Cardiac muscle cell (in vitro differentiated cells and primary cell): ENCODE data around the gene PTGDS. TPM values are rescaled to one million over a fixed set of nuclear protein-coding genes. Genes with fewer than 3 reads are reported as not detected.

Experiments
- DNase-seq, 2 donors: peaks; one replicate each; pipeline versions ENCODE4 v3.0.0 to v3.0.0-alpha.2; 2010 to 2017; ENCODE audit warnings: low read depth in 1 of 2, low spot score in 1 of 2
- H3K27ac ChIP-seq: fragments of 200-600 bp; sonication (generic); 2 replicates; pipeline ENCODE4 v1.5.1; 2016
- H3K27me3 ChIP-seq: fragments of 200-600 bp; sonication (generic); 2 replicates; pipeline ENCODE4 v1.6.0; 2016; ENCODE audit warnings: control low read depth
- H3K36me3 ChIP-seq: fragments of 200-600 bp; sonication (generic); 2 replicates; pipeline ENCODE4 v1.5.1; 2016; ENCODE audit warnings: control low read depth
- H3K4me1 ChIP-seq: fragments of 200-600 bp; sonication (generic); 2 replicates; pipeline ENCODE4 v1.8.1; 2017; ENCODE audit warnings: low read depth, mild to moderate bottlenecking, mixed run types
- H3K4me3 ChIP-seq: fragments of 200-600 bp; sonication (generic); 2 replicates; pipeline ENCODE4 v1.5.1; 2016; ENCODE audit warnings: mild to moderate bottlenecking
- H3K9me3 ChIP-seq: fragments of 200-600 bp; sonication (generic); 2 replicates; pipeline ENCODE4 v1.5.1; 2017; ENCODE audit warnings: low read depth, mild to moderate bottlenecking, control low read depth
- polyA plus RNA-seq: library from polyadenylated mRNA; unstranded; fragments of >200 nt; fragmentation: Nextera tagmentation; extraction: Ambion mirVana; gene quantifications from 2 replicates; pipeline ENCODE4 v1.2.1, GENCODE V29; 2016
- total RNA-seq: library from RNA; depleted of rRNA; stranded (reverse); fragments of >200 nt; gene quantifications from 2 replicates; pipeline ENCODE4 v1.2.3, GENCODE V29; 2016
- TF ChIP-seq, protein P1 (sequence below): IDR thresholded peaks from 2 replicates; pipeline ENCODE4 v1.5.1; 2012; ENCODE audit warnings: low read depth, mild to moderate bottlenecking, low read length

PTGDS gene
- total and polyA plus RNA-seq, 2 experiments from 2014 or later: 3.4 to 3.9 TPM

DNA sequence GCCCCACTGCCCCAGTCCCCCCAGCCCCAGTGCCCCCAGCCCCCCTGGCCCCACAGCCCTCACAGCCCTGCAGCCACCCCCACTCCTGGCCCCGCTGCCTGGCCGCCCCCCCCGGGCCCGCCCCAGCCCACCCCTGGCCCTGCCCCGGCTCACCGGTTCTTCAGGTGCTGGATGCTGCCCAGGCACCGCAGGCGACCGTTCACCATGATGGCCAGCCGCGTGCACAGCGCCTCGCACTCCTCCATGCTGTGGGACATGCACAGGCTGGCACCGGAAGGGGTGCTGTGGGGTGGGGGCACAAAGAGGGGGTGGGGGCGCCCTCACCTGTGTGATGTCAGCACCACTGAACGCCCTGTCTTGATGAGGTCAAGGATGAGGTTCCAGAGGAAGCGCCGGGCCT, 31.9 kb downstream of the PTGDS start:
- TF ChIP-seq, protein P1, sequence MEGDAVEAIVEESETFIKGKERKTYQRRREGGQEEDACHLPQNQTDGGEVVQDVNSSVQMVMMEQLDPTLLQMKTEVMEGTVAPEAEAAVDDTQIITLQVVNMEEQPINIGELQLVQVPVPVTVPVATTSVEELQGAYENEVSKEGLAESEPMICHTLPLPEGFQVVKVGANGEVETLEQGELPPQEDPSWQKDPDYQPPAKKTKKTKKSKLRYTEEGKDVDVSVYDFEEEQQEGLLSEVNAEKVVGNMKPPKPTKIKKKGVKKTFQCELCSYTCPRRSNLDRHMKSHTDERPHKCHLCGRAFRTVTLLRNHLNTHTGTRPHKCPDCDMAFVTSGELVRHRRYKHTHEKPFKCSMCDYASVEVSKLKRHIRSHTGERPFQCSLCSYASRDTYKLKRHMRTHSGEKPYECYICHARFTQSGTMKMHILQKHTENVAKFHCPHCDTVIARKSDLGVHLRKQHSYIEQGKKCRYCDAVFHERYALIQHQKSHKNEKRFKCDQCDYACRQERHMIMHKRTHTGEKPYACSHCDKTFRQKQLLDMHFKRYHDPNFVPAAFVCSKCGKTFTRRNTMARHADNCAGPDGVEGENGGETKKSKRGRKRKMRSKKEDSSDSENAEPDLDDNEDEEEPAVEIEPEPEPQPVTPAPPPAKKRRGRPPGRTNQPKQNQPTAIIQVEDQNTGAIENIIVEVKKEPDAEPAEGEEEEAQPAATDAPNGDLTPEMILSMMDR: no peak
- DNase-seq: no peak
- Histone ChIP-seq H3K27me3 (no peaks in the 10 kb centered on the region), H3K4me3 (no peak overlapping the region), H3K4me1 (no peaks in the 10 kb centered on the region), H3K27ac (no peak overlapping the region), H3K36me3 (peaks cover 3% of the 10 kb centered on the region), H3K9me3 (no peaks in the 10 kb centered on the region)

DNA sequence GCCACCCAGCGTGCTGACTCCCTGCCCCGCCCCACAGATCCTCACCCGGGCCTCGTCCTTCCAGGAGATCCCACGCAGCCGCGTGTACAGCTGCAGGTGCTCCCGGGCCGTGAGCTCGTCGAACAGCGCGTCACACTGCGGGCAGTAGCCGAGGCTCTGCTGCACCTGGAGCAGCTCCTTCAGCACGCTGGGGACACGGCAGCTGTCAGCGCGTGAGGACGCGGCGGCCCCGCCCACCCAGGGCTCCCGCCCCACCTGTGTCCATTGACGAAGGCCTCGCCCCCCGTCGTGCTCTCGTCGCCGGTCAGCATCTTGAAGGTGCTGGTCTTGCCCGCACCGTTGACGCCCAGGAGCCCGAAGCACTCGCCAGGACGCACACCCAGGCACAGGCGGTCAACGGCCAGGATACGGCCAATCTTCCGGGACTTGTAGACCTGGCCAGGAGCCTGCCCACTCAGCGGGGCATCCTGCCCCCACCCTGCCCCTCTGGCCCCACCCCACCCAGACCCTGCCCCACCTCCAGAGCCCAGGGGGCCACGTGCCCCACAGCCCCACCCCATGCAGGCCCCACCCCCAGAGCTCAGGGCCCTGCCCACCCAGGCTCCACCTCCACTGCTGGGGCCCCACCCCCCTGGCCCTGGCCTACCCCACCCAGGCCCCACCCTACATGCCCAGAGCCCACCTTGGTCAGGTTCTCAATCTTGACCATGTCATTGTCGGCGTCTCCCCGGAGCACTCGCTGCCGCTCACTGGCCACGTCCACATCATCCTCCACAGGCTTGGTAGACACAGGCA, 32.8 kb downstream of the PTGDS start:
- Histone ChIP-seq H3K36me3 (peaks cover 3% of the 10 kb centered on the region), H3K9me3 (no peaks in the 10 kb centered on the region), H3K4me1 (no peaks in the 10 kb centered on the region), H3K27ac (no peak overlapping the region), H3K27me3 (no peaks in the 10 kb centered on the region), H3K4me3 (no peak overlapping the region)
- TF ChIP-seq, protein P1: no peak
- no peak for DNase-seq

DNA sequence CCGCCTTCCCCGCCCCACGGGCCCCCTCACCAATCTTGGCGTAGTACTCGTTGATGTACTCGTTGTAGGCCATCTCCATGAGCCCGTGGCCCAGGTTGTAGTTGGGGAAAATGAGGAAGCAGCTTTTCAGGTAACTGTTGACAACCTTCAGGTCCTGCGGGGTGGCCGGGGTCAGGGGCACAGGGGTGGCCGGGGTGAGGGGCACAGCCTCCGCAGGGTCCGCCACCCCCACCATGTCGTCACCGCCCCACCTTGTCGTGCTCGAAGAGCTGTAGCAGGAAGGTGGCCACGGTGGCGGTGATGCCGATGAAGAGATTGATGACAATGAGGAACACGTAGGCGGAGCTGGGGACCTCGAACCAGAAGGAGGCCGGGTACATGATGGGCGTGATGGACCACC, 33.9 kb downstream of the PTGDS start:
- no peak for DNase-seq
- Histone ChIP-seq H3K9me3 (no peaks in the 10 kb centered on the region), H3K36me3 (peaks cover 11% of the 10 kb centered on the region), H3K27me3 (no peaks in the 10 kb centered on the region), H3K27ac (no peak overlapping the region), H3K4me1 (no peaks in the 10 kb centered on the region), H3K4me3 (no peak overlapping the region)
- TF ChIP-seq, protein P1: no peak

DNA sequence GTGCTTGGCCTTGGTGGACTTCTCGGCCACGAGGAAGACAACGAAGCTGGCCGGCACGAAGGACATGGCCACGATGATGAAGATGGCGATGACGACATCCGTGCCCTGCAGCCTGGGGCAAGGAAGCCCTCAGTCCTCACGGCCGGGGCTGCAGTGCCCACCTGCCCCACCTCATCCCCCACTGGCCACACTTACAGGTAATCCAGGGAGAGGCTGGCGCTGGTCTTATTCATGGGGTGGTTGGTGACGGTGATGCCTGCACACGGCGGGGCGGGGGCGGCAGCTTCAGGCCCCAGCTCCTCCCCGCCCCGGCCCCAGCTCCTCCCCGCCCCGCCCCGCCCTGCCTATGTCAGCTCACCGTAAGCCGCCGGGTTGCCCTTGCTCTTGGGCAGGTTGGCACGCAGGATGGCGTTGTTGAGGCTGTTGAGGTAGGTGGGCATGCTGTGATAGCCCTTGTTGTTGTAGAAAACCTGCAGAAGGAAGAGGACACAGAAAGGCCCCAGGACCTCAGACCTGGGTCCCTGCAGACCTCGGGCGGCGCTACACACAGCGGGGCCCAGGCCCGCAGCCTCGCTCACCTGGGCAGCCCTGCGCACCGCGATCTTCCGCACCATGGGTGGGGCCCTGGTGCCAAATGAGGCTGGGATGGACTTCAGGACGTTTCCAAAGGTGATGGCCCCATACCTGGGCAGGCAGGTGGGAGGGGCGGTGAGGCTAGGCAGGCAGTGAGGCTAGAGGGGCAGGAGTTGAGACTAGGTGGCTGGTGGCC, 34.8 kb downstream of the PTGDS start:
- Histone ChIP-seq H3K9me3 (no peaks in the 10 kb centered on the region), H3K4me3 (no peak overlapping the region), H3K27me3 (no peaks in the 10 kb centered on the region), H3K4me1 (no peaks in the 10 kb centered on the region), H3K36me3 (peaks cover 12% of the 10 kb centered on the region), H3K27ac (no peak overlapping the region)
- TF ChIP-seq, protein P1: no peak
- no peak for DNase-seq

DNA sequence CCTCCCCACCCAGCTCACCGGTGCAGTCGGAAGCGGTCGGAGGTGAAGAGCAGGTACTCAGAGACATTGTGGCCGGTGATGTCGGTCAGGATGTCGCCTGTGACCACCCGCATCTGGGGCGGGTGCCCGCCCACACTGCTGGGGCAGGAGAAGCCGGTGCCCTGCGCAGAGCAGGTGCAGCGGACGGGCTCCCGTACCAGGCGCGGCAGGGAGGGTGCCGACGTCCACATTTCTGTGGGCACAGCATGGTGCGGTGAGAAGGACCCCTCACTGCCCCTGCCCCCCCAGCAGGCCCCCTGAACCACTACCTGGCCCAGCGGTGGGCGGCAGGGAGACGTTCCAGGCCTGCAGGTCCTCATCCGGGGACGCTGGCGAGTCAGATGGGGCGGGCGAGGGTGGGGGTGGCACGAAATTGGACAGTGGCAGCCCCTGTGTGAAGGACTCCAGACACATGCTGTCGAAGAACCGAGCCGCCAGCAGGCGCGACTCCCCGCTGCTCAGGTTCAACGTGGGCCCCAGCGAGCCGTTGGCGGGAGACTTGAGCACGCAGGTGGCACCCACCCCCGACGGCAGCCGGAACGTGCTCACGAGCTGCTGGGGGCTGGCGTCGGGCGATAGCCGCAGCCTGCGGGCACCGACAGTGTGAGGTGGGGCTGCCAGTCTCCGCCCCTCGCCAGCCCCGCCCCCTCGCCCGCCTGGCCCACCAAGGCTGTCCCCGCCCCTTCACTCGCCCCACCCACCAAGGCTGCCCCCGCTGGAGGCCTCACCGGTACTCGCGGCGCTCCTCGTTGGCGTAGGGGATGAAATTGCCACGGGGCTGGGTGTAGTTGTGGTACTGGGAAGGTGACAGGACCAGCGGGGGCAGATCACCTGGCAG, 35.6 kb downstream of the PTGDS start:
- no peak overlapping the region for H3K4me3 ChIP-seq
- H3K36me3 ChIP-seq: peaks cover 12% of the 10 kb centered on the region
- H3K27ac ChIP-seq: no peak overlapping the region
- TF ChIP-seq, protein P1: no peak
- H3K4me1 ChIP-seq: no peaks in the 10 kb centered on the region
- no peaks in the 10 kb centered on the region for H3K9me3 ChIP-seq
- H3K27me3 ChIP-seq: no peaks in the 10 kb centered on the region
- DNase-seq: no peak
